Measurements from ENCODE around the gene KIAA2012. TPM values are rescaled to one million over a fixed set of nuclear protein-coding genes. Genes with fewer than 3 reads are reported as not detected.
A peak's percentile ranks its signal among the peaks of the same experiment; 100 is the strongest.

Gene KIAA2012
- total and polyA plus RNA-seq, 2 experiments from 2014 or later = 0.24 TPM; not detected in 1

- Histone ChIP-seq H3K27ac (no peak overlapping the region), H3K4me3 (no peak overlapping the region), H3K4me1 (ENCODE audit: low read depth) (no peaks in the 10 kb centered on the region), H3K9me3 (ENCODE audit: low read depth) (no peaks in the 10 kb centered on the region), H3K27me3 (no peaks in the 10 kb centered on the region), H3K36me3 (no peaks in the 10 kb centered on the region)
- DNase-seq (ENCODE audit: low read depth in 1 of 2, low spot score in 1 of 2) = peak in 1 of 2 donors; percentile 19
- TF ChIP-seq CTCF (IDR thresholded peaks at IDR 0.05; ENCODE audit: low read depth, low read length) = no peak
These were observed 120.9 kb downstream of the KIAA2012 start for GRCh38 chr2:202193881-202194353.

GRCh38 chr2:202194418-202194817, 121.4 kb downstream of the KIAA2012 start:
- H3K4me3 ChIP-seq = no peak overlapping the region
- no peak for DNase-seq (ENCODE audit: low read depth in 1 of 2, low spot score in 1 of 2)
- H3K9me3 ChIP-seq (ENCODE audit: low read depth) = no peaks in the 10 kb centered on the region
- H3K27me3 ChIP-seq = no peaks in the 10 kb centered on the region
- H3K36me3 ChIP-seq = no peaks in the 10 kb centered on the region
- no peaks in the 10 kb centered on the region for H3K4me1 ChIP-seq (ENCODE audit: low read depth)
- H3K27ac ChIP-seq = no peak overlapping the region
- TF ChIP-seq CTCF (IDR thresholded peaks at IDR 0.05; ENCODE audit: low read depth, low read length) = no peak

GRCh38 chr2:202196727-202197126, 123.7 kb downstream of the KIAA2012 start:
- H3K36me3 ChIP-seq = no peaks in the 10 kb centered on the region
- DNase-seq (ENCODE audit: low read depth in 1 of 2, low spot score in 1 of 2) = no peak

GRCh38 chr2:202201220-202202160, 128.4 kb downstream of the KIAA2012 start:
- no peaks in the 10 kb centered on the region for H3K4me1 ChIP-seq (ENCODE audit: low read depth)
- H3K4me3 ChIP-seq = no peak overlapping the region
- no peaks in the 10 kb centered on the region for H3K9me3 ChIP-seq (ENCODE audit: low read depth)
- H3K27ac ChIP-seq = no peak overlapping the region
- TF ChIP-seq CTCF (IDR thresholded peaks at IDR 0.05; ENCODE audit: low read depth, low read length) = no peak
- H3K36me3 ChIP-seq = peaks cover 5% of the 10 kb centered on the region
- H3K27me3 ChIP-seq = no peaks in the 10 kb centered on the region
- no peak for DNase-seq (ENCODE audit: low read depth in 1 of 2, low spot score in 1 of 2)

More at GRCh38 chr2:202196727-202197126, 123.7 kb downstream of the KIAA2012 start:
- Histone ChIP-seq H3K4me3 (no peak overlapping the region), H3K9me3 (ENCODE audit: low read depth) (no peaks in the 10 kb centered on the region), H3K27me3 (no peaks in the 10 kb centered on the region), H3K27ac (no peak overlapping the region), H3K4me1 (ENCODE audit: low read depth) (no peaks in the 10 kb centered on the region)
- no peak for TF ChIP-seq CTCF (IDR thresholded peaks at IDR 0.05; ENCODE audit: low read depth, low read length)

- no peak overlapping the region for H3K4me3 ChIP-seq
- no peak for TF ChIP-seq CTCF (IDR thresholded peaks at IDR 0.05; ENCODE audit: low read depth, low read length)
These were observed 130.3 kb downstream of the KIAA2012 start for GRCh38 chr2:202203348-202203747.

More at GRCh38 chr2:202203348-202203747, 130.3 kb downstream of the KIAA2012 start:
- Histone ChIP-seq H3K36me3 (peaks cover 18% of the 10 kb centered on the region), H3K4me1 (ENCODE audit: low read depth) (no peaks in the 10 kb centered on the region), H3K27me3 (no peaks in the 10 kb centered on the region), H3K9me3 (ENCODE audit: low read depth) (no peaks in the 10 kb centered on the region), H3K27ac (no peak overlapping the region)
- DNase-seq (ENCODE audit: low read depth in 1 of 2, low spot score in 1 of 2) = no peak

All from cardiac muscle cell (in vitro differentiated cells and primary cell).